IMR-90 (cell line): ENCODE results near the gene NCKAP5L. TPM values are rescaled to one million over a fixed set of nuclear protein-coding genes. Genes with fewer than 3 reads are reported as not detected.

Experiments used
- ATAC-seq: fragments of 200-7000 bp; cut with Tn5 transposase; 2 replicates; pipeline ENCODE4 v1.9.1; 2020; ENCODE audit warnings: low read depth, mild to moderate bottlenecking, moderate library complexity
- BruUV-seq: library from RNA; stranded (reverse); fragments of 400-500 nt; replicated peaks from 2 replicates; lab custom pipeline; 2021; lab: Mats Ljungman, UMichigan
- CTCF ChIA-PET: fragments of 300-600 bp; formaldehyde crosslinking; extraction: SDS; loops from one replicate; lab custom pipeline; 2021; ENCODE audit warnings: antibody characterized with exemption; lab: Yijun Ruan, JAX
- POLR2A ChIA-PET: fragments of 300-600 bp; sonication (Branson Sonifier 250); formaldehyde crosslinking; loops from one replicate; lab custom pipeline; 2022; ENCODE audit warnings: antibody characterized with exemption; ENCODE audit not compliant: unreplicated experiment; lab: Charles Lee
- DNase-seq: peaks from one replicate; pipeline ENCODE4 v3.0.0; 2013
- H2AFZ ChIP-seq: replicated peaks from 2 replicates; pipeline ENCODE3; 2013; ENCODE audit warnings: low read length, mild to moderate bottlenecking; ENCODE audit not compliant: poor library complexity
- H2AK5ac ChIP-seq: 2 replicates; pipeline ENCODE4 v1.6.1; 2013; ENCODE audit warnings: low read depth, low read length, inconsistent platforms
- H2AK9ac ChIP-seq: replicated peaks from 2 replicates; pipeline ENCODE3; 2013; ENCODE audit warnings: mild to moderate bottlenecking, low read depth, low read length, moderate library complexity; ENCODE audit not compliant: poor library complexity
- H2BK120ac ChIP-seq: 2 replicates; pipeline ENCODE4 v1.6.1; 2013; ENCODE audit warnings: low read depth, low read length, inconsistent platforms
- H2BK15ac ChIP-seq: 3 replicates; pipeline ENCODE4 v1.6.1; 2013; ENCODE audit warnings: low read depth, low read length, inconsistent platforms
- H2BK20ac ChIP-seq: 2 replicates; pipeline ENCODE4 v1.6.1; 2013; ENCODE audit warnings: low read depth, mild to moderate bottlenecking, inconsistent platforms, low read length, moderate library complexity
- H2BK5ac ChIP-seq: 2 replicates; pipeline ENCODE4 v1.6.1; 2013; ENCODE audit warnings: mild to moderate bottlenecking, low read depth, low read length, inconsistent platforms; ENCODE audit not compliant: poor library complexity, severe bottlenecking
- H3K14ac ChIP-seq: replicated peaks from 2 replicates; pipeline ENCODE4 v1.6.1; 2013; ENCODE audit warnings: low read depth, low read length, inconsistent platforms
- H3K18ac ChIP-seq: 2 replicates; pipeline ENCODE4 v1.6.1; 2013; ENCODE audit warnings: low read depth, low read length, control low read depth
- H3K23ac ChIP-seq: 2 replicates; pipeline ENCODE4 v1.6.1; 2013; ENCODE audit warnings: low read depth, low read length, inconsistent platforms
- H3K27ac ChIP-seq: 2 replicates; pipeline ENCODE4 v1.5.1; 2013; ENCODE audit warnings: mild to moderate bottlenecking, control low read depth, low read length; ENCODE audit not compliant: insufficient read depth
- H3K27me3 ChIP-seq: 2 replicates; pipeline ENCODE4 v1.6.1; 2013; ENCODE audit warnings: low read length; ENCODE audit not compliant: control insufficient read depth, insufficient read depth
- H3K36me3 ChIP-seq: 2 replicates; pipeline ENCODE4 v1.6.1; 2013; ENCODE audit warnings: low read length, mixed read lengths; ENCODE audit not compliant: control insufficient read depth, insufficient read depth
- H3K4ac ChIP-seq: 2 replicates; pipeline ENCODE4 v1.6.1; 2013; ENCODE audit warnings: low read depth, low read length, inconsistent platforms
- H3K4me1 ChIP-seq: 2 replicates; pipeline ENCODE4 v1.6.1; 2013; ENCODE audit warnings: low read length, mixed read lengths; ENCODE audit not compliant: control insufficient read depth, insufficient read depth
- H3K4me2 ChIP-seq: 2 replicates; pipeline ENCODE4 v1.6.1; 2013; ENCODE audit warnings: low read depth, mild to moderate bottlenecking, control low read depth, low read length, moderate library complexity
- H3K4me3 ChIP-seq: 2 replicates; pipeline ENCODE4 v1.5.1; 2013; ENCODE audit warnings: low read depth, mild to moderate bottlenecking, control low read depth, low read length, moderate library complexity; ENCODE audit not compliant: insufficient read depth
- H3K56ac ChIP-seq: 2 replicates; pipeline ENCODE4 v1.6.1; 2013; ENCODE audit warnings: low read length, inconsistent platforms; ENCODE audit not compliant: insufficient read depth; ENCODE audit errors: extremely low read depth
- H3K79me1 ChIP-seq, 2 experiments: 2 replicates each; pipeline ENCODE4 v1.6.1; 2013; ENCODE audit warnings: low read length in 2 of 2, inconsistent platforms in 1 of 2, low read depth in 1 of 2
- H3K9ac ChIP-seq: 2 replicates; pipeline ENCODE4 v1.6.1; 2013; ENCODE audit warnings: low read depth, low read length, control low read depth
- H3K9me1 ChIP-seq: 2 replicates; pipeline ENCODE4 v1.6.1; 2013; ENCODE audit warnings: low read length, inconsistent platforms; ENCODE audit not compliant: insufficient read depth
- H3K9me3 ChIP-seq: 2 replicates; pipeline ENCODE4 v1.6.1; 2013; ENCODE audit warnings: low read length; ENCODE audit not compliant: control insufficient read depth, insufficient read depth
- H4K20me1 ChIP-seq: 2 replicates; pipeline ENCODE4 v1.6.1; 2013; ENCODE audit warnings: low read length, inconsistent platforms; ENCODE audit not compliant: insufficient read depth
- H4K5ac ChIP-seq: 2 replicates; pipeline ENCODE4 v1.6.1; 2013; ENCODE audit warnings: mild to moderate bottlenecking, low read depth, low read length, control low read depth
- H4K8ac ChIP-seq, 2 experiments: 2 replicates each; pipeline ENCODE4 v1.6.1; 2013; ENCODE audit warnings: low read depth in 2 of 2, low read length in 2 of 2, control low read depth in 1 of 2, inconsistent platforms in 1 of 2
- H4K91ac ChIP-seq: 2 replicates; pipeline ENCODE4 v1.6.1; 2013; ENCODE audit warnings: low read depth, low read length, inconsistent platforms; ENCODE audit not compliant: insufficient read depth
- CHD1 ChIP-seq: IDR thresholded peaks from 2 replicates; pipeline ENCODE4 v1.6.1; 2012; ENCODE audit warnings: low read depth, low read length, improper control_type of control experiment
- MAZ ChIP-seq: IDR thresholded peaks from 2 replicates; pipeline ENCODE4 v1.6.1; 2012; ENCODE audit warnings: low read depth, mild to moderate bottlenecking, low read length, improper control_type of control experiment, moderate library complexity, borderline replicate concordance
- NFE2L2 ChIP-seq: fragments of 150-350 bp; IDR thresholded peaks from 2 replicates; pipeline ENCODE4 v1.6.1; 2016; ENCODE audit warnings: low read depth, mild to moderate bottlenecking, low read length
- WGBS, 2 experiments: methylation state at CpG; one replicate each; pipeline versions ENCODE4 v1.1.5 to v1.1.7; 2013; ENCODE audit warnings: missing lambda C conversion rate in 2 of 2; ENCODE audit not compliant: insufficient read length in 1 of 2; ENCODE audit errors: extremely low coverage in 2 of 2; 5-methylcytosine and 5-hydroxymethylcytosine counted together
- dilution Hi-C: fragments of 300-500 bp; cut with HindIII; formaldehyde crosslinking; loops from one replicate; pipeline ENCODE4 v1.14.3; 2018; ENCODE audit warnings: low sequenced_read_pairs; ENCODE audit not compliant: unreplicated experiment
- in situ Hi-C: fragments of 300-500 bp; cut with MboI; formaldehyde crosslinking; loops from 3 replicates; pipeline ENCODE4 v1.14.3; 2019; ENCODE audit warnings: low sequenced_read_pairs, inconsistent platforms, mixed read lengths
- intact Hi-C: fragments of 100-400 bp; cut with micrococcal nuclease; formaldehyde crosslinking; loops from 2 replicates; pipeline ENCODE4 v1.10.0; 2022
- polyA plus RNA-seq, 3 experiments: library from polyadenylated mRNA; depleted of rRNA; stranded (reverse); fragments of >200 nt; gene quantifications; 2 replicates each; pipeline ENCODE4 v1.2.3, GENCODE V29; 2012; ENCODE audit warnings: low replicate concordance in 1 of 3
- total RNA-seq: library from RNA; depleted of rRNA; stranded (reverse); fragments of >200 nt; gene quantifications from 2 replicates; pipeline ENCODE4 v1.2.3, GENCODE V29; 2012

NCKAP5L gene
- total and polyA plus RNA-seq, 2 of the 4 experiments (the other 2 are of a cell fraction): 6.1 to 14.4 TPM

DNA sequence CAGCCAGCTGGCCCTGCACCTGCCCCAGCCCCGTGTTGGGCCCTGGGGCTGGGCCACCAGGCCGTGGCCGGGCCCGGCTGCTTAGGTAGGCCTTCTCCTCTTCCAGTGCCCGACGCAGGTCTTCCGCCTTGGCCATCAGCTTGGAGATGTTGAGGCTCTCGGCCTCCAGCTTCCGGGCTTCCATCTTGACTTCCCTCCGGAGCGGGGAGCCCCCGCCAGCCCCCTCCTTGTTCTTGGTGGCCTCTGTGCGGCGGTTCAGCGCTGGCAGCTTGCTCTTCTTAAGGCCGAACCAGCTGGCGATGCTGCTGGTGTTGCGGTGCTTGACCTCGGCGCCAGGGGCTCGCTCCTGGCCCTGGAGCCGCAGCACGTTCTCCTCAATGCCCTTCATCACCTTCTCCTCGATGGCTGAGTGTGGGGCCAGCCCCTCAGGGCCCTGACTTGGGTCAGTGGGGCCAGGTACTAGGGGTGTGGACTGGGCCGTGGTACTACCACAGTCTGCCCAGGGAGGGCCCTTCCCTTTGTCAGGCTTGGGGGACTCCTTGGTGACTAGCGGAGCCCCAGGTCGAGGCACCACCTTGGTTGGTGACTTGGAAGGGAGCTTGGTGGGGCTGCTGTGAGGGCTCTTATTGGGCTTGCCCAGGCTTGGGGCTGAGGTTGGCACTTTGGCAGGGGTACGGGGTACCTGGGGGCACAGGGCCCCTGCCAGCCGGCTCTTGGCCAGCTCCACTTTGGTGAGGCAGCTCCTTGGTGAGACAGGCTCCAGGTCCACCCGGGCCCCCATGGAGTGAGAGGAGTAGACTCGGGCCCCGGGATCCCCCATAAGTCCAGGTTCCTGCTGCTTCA lies 33.2 kb downstream of the NCKAP5L start:
- Histone ChIP-seq H3K14ac (no peak overlapping the region), H4K5ac (no peak overlapping the region), H4K20me1 (peaks cover 5% of the 10 kb centered on the region; the same call in 1 of the 2 replicates), H3K4me3 (no peak overlapping the region), H3K27ac (no peak overlapping the region), H2BK20ac (no peak overlapping the region), H3K4me2 (no peak overlapping the region), H2BK120ac (no peak overlapping the region), H3K56ac (no peak overlapping the region), H3K9me1 (no peaks in the 10 kb centered on the region), H3K18ac (no peak overlapping the region), H2AK9ac (no peak overlapping the region), H3K36me3 (peaks cover 72% of the 10 kb centered on the region), H3K27me3 (no peaks in the 10 kb centered on the region), H3K23ac (no peak overlapping the region), H4K8ac (no peak overlapping the region), H2AFZ (no peak overlapping the region), H4K91ac (no peak overlapping the region), H3K9me3 (no peaks in the 10 kb centered on the region), H2BK5ac (no peak overlapping the region), H3K9ac (no peak overlapping the region), H3K4me1 (no peaks in the 10 kb centered on the region), H2AK5ac (no peak overlapping the region), H2BK15ac (no peak overlapping the region), H3K4ac (no peak overlapping the region), H3K79me1 (no peaks in the 10 kb centered on the region)
- in situ Hi-C loops: no loop called here
- intact Hi-C loops: no loop called here
- dilution Hi-C loops: no loop called here
- BruUV-seq: TSS peak; percentile 19
- ChIA-PET POLR2A (no interaction called here), CTCF (no interaction called here)
- 100% methylated on average over 11 of the region's 32 CpGs; no CpG with 5 or more reads in 1 of the 2 experiments for WGBS, 2 experiments
- TF ChIP-seq NFE2L2: no peak
- no peak for TF ChIP-seq MAZ
- TF ChIP-seq CHD1: no peak
- DNase-seq (no peak), ATAC-seq (no peak)
